ELF-1 (cell line): Measurements from ENCODE around the gene TMEM54.

Source experiments
- DNase-seq: peaks from one replicate; pipeline ENCODE4 v3.0.0-alpha.2; 2016; ENCODE audit warnings: low read depth, low spot score

Gene TMEM54

GRCh38 chr1:32895325-32896215 is 5.6 kb downstream of the TMEM54 start:
- no peak for DNase-seq

- no peak for DNase-seq
These were observed 6.5 kb downstream of the TMEM54 start for GRCh38 chr1:32894681-32895080.

DNA sequence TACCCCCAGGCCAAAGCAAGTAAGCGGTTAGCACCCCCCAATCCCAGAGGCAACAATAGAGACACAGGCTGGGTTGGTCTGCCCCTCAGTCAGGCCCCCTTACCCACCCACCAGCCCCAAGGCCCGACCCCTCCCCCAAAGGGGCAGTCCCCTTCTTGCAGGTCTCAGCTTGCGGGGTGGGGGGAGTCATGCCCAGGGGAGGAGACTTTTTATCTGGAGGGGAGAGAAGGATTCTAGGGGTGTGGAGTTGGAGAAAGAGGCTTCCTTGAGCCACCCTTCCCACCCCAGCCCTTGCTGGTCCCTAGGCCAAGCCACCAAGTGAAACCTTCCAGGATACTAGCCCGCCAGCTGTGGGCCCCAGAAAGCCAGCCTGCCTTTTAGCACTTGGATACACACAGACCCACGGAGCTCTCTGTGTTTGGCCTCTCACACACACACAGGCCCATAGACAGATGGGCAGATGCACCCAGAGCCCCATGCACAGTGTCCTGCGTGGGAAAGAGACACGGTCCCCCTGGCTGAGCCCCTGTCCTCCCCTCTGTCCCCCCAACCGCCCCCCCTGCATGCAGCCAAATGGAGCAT is 7.1 kb downstream of the TMEM54 start:
- no peak for DNase-seq

DNA sequence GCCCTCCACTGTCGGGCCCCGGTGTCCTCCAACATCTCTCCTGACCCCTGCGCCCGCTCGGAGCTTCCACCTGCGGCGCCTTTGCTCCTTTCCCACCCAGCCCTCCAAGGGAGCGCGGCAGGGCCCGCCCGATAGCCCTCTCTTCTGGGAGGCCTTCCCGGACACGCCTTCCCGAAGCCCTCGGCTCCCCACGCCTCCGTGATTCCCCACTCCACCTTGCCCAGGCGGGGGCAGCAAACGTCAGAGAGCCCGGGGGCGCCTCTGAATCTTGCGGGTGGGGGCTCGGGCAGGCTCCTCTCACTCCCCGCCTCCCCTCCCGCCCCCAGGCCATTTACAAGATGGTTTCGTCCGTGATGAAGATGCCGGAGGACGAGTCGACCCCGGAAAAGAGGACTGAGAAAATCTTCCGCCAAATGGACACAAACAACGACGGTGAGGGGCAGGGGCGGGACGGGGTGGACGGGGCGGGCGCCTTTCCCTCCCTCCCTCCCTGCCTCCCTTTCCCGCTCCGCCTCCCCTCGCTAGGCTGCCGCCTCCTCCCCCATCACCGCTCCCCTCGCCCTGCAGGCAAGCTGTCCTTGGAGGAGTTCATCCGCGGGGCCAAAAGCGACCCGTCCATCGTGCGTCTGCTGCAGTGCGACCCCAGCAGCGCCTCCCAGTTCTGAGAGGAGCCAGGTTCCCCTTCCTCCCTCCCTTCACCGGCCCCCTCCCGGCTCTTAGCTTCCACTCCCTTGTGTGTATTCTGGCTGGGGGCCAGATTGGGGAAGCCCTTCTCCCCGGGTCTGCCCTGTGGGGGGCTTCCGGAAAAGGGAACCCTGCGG is 7.8 kb downstream of the TMEM54 start:
- DNase-seq, result no peak

GRCh38 chr1:32892368-32893197 is 8.6 kb downstream of the TMEM54 start:
- peak; percentile 89 for DNase-seq

DNA sequence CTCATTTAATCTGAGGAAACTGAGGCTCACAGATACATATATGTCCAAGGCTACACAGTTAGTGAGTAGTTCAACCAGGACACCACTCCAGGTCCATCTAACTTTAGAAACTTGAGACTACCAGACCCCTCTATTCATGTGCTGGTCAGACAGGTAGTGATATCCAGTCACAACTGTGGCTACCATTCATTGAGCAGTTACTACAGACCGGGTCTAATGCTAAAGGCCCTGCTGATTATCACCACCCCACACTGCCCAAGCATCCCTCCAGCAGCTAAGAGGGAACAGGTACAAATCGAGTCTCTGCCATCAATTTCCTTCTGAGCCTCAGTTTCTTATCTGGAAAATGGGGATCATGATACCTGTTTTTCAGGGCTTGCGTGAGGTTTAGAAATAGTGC is 9.6 kb downstream of the TMEM54 start:
- DNase-seq, result no peak

GRCh38 chr1:32891241-32891570 is 10.0 kb downstream of the TMEM54 start:
- no peak for DNase-seq

DNA sequence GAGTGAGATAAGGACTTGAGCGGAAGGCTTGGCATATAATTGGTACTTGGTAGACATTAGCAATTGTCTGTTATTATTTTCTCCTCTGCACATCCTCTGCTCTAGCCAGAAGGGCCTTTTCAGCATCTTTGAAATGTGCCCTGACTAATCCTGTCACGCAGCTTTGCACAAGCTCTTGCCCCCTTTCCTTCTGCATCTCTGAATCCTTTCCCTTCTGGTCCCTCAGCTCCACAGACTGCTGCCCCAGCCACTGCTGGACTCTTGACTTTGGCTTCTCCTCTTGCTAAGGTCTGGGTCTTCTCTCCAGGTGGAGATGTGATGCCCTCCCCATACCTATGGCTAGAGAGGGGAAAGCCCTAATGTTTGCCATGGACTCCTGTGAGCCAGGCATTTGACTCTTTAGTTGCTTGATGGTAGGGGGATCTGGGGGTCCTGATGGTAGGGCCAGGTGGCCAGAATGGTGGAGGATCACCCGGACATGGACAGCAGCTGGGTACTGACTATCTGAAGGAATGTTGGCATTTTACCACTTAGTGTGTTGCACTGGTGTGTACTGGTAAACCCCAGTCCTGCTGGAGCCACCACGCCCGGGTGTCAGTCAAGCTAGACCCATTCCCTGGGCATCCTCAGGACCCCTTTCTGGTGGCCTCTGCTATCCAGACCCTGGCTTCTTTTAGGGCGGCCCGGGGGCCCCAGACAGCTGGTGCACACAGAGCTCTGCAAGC is 10.5 kb downstream of the TMEM54 start:
- peak; percentile 1 for DNase-seq

DNA sequence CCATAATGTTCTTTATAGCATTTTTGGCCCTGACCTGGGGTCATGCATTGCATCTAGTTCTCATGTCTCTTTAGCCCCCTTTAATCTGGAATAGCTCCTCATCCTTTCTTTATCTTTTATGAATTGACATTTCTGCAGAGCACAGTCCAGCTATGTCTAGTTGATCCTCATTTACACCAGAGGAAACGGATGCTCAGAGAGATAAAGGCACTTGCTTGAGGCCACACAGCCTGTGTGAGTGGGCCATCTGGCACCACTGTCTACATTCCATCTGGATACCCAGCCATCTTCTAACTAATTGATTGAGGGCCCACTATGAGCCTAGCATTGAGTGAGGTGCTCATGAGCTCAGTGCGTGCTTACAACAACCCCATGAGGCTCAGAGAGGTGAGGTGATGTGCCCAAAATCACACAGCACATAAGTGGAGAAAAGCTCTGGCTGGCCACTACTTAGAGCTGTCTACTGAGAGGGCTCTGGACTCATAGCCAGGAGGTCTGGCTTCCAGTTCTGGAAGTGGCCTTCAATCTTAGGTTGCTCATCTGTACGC is 11.4 kb downstream of the TMEM54 start:
- DNase-seq, result no peak

- DNase-seq, result no peak
These were observed 12.3 kb downstream of the TMEM54 start for GRCh38 chr1:32888677-32889420.

DNA sequence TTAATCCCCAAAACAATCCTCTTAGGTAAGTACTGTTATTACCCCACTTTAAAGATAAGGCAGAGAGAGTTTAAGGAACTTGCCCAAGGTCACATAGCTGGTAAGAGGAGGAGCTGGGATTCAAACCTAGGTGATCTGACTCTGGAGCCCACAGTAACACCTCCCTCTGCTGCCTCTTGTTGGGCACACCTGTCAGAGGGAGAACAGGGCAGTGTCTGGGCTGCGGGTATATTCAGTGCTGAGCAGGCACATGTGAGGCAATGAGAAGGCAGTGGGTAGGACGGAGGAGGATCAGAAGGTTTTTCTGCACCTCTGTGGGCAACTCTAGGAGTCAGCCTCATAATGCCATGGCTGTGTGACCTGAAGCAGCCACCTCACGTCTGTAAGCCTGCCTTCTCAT is 13.1 kb downstream of the TMEM54 start:
- no peak for DNase-seq

- DNase-seq, result no peak
These were observed 13.6 kb downstream of the TMEM54 start for GRCh38 chr1:32887623-32888022.

DNA sequence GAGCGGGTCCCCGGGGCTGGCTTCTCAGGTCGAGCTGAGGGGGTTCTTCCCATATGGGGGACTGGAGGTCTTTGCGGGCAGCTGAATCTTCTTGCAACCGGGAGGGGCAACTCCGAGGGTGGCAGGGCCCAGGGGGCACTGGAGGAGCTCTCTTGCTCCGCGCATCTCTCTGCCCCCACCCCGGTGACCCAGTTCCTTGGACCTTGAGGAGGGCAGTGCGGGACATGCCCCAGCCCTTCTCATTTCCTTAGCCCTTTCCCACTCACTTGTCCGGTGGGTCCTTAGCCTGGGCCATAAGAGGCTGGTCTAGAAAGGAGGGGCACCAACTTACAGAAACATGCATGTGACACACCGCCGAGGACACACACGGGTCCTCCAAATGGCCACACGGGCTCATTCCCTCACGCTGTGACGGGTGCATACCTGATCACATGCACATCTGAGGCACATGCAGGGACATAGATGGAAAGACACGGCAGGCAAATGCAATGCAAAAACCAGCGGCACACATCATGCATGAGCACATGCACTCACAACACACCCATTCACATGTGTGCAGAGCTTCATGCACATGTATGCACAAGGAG is 14.3 kb downstream of the TMEM54 start:
- DNase-seq, result no peak

- peak; percentile 87 for DNase-seq
These were observed 15.0 kb downstream of the TMEM54 start, which contains the start of gene HPCA for GRCh38 chr1:32886004-32886827. TSS of gene HPCA (plus strand) at chr1:32886491. CDS start at chr1:32888899, 2,408 bp downstream.

DNA sequence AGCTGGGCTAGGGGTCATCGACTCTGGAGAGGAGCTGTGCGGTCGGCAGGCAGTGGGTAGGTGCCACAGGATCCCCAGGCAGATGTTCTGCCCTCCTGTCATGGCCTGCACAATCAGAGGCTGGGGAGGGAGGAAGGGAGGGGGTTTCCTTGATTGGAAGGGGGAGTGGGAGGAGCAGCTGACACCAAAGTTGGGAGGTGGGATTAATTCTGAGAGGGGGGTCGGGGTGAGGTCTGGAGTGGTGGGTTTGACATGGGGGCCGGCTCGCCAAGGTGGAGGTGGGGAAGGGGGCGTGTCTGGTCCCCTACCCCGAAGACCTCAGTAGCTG is 15.5 kb downstream of the TMEM54 start:
- DNase-seq, result no peak

- no peak for DNase-seq
These were observed 16.5 kb downstream of the TMEM54 start for GRCh38 chr1:32884726-32885125.

DNA sequence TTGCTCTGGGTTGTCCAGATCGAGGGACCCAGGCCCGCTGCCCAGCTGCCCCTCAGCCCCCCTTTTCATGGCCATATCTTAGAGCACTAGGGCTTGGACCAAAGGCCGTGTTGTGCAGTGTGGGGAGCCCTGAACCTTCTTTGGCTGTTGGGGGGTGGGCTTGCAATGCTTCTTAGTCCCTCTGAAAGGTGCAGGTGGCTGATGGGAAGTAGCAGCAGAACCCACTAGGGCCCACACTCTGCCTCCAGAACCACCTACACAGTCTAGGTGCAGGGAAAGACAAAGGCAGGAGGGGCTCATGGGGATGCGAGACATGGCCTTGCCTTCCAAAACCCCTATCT is 17.2 kb downstream of the TMEM54 start:
- no peak for DNase-seq

DNA sequence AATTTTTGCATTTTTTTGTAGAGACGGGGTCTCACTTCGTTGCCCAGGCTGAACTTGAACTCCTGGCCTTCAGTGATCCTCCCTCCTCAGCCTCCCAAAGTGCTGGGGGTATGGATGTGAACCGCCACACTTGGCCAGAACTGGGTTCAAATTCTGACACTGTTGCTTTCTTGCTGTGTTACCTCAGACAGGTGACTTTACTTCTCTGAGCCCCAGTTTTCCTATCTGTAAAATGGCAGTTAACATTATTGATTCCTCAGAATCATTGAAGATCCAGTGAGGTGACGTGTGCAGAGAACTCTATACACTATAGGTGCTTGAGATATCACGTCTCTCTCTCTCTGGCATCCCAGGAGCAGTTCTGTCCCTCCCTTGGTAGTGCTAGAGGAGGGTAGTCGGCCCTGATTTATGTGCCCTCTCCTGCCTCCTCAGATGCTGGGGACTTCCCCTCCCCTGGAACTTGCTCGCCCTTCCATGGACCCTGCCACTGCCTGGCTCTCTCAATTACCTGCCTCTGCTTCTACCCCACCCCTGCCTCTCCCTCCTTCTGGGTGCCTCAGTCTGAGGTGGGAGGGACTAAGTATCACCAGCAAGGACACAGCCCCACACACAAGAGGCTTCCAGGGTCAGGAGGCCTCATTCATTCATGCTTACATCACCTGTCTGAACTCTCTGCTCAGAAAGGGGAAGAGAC is 17.7 kb downstream of the TMEM54 start:
- DNase-seq, result no peak
